Occipital lobe (tissue), 1 donor: Measurements from ENCODE around the gene ATP4A. TPM values are rescaled to one million over a fixed set of nuclear protein-coding genes. Genes with fewer than 3 reads are reported as not detected.

ENCODE experiments used
- total RNA-seq: library from RNA; depleted of rRNA; stranded (reverse); fragments of >200 nt; gene quantifications from one replicate; pipeline ENCODE4 v1.2.3, GENCODE V29; 2014

ATP4A gene
- total RNA-seq, 1 donor from 2014 or later = not detected

Other genes with a start within 250 kb of the ATP4A start
- gene CD22, start 234.5 kb downstream of the ATP4A start, total RNA-seq = not detected
- not detected for gene FFAR1, start 215.8 kb downstream of the ATP4A start, total RNA-seq
- not detected for gene FFAR3, start 205.2 kb downstream of the ATP4A start, total RNA-seq
- gene GPR42, start 192.6 kb downstream of the ATP4A start, total RNA-seq = not detected
- gene FFAR2, start 115.4 kb downstream of the ATP4A start, total RNA-seq = 0.16 TPM
- gene KRTDAP, start 73.2 kb downstream of the ATP4A start, total RNA-seq = not detected
- 0.94 TPM for gene DMKN, start 50.0 kb downstream of the ATP4A start, total RNA-seq
- not detected for gene SBSN, start 35.3 kb downstream of the ATP4A start, total RNA-seq
- not detected for gene GAPDHS, start 30.2 kb downstream of the ATP4A start, total RNA-seq
- gene TMEM147, start 18.0 kb downstream of the ATP4A start, total RNA-seq = 37.4 TPM
- not detected for gene PMIS2, start 22.5 kb upstream of the ATP4A start, total RNA-seq
- 6.4 TPM for gene HAUS5, start 49.1 kb upstream of the ATP4A start, total RNA-seq
- gene RBM42, start 65.4 kb upstream of the ATP4A start, total RNA-seq = 16.7 TPM
- 1.1 TPM for gene ETV2, start 78.1 kb upstream of the ATP4A start, total RNA-seq
- gene COX6B1, start 84.7 kb upstream of the ATP4A start, total RNA-seq = 119 TPM
- not detected for gene UPK1A, start 102.9 kb upstream of the ATP4A start, total RNA-seq
- gene ZBTB32, start 140.9 kb upstream of the ATP4A start, total RNA-seq = not detected
- gene KMT2B, start 154.3 kb upstream of the ATP4A start, total RNA-seq = 3.0 TPM
- gene IGFLR1, start 178.8 kb upstream of the ATP4A start, total RNA-seq = 0.47 TPM
- gene U2AF1L4, start 181.8 kb upstream of the ATP4A start, total RNA-seq = 8.7 TPM
- 7.2 TPM for gene PSENEN, start 182.0 kb upstream of the ATP4A start, total RNA-seq
- gene LIN37, start 184.9 kb upstream of the ATP4A start, total RNA-seq = 8.3 TPM
- 0.31 TPM for gene HSPB6, start 193.4 kb upstream of the ATP4A start, total RNA-seq
- 1.9 TPM for gene PROSER3, start 194.5 kb upstream of the ATP4A start, total RNA-seq
- 85.5 TPM for gene ARHGAP33, start 211.9 kb upstream of the ATP4A start, total RNA-seq
- gene PRODH2, start 249.2 kb upstream of the ATP4A start, total RNA-seq = not detected